ENCODE data around the gene PPP1R9B.

- TF ChIP-seq CTCF (IDR thresholded peaks at IDR 0.05; ENCODE audit: low read depth, low read length) (no peak), EZH2phosphoT487 (IDR thresholded peaks at IDR 0.05; ENCODE audit: low read depth) (no peak)
Measured at GRCh38 chr17:50152736-50153135, 2.3 kb upstream of the PPP1R9B start.

All from OCI-LY3 (cell line).